ENCODE measurements around the gene NAA16. TPM values are rescaled to one million over a fixed set of nuclear protein-coding genes. Genes with fewer than 3 reads are reported as not detected.

The NAA16 gene
- total and polyA plus RNA-seq, 2 of the 4 experiments (the other 2 are of a cell fraction) = 6.6 to 8.8 TPM

DNA sequence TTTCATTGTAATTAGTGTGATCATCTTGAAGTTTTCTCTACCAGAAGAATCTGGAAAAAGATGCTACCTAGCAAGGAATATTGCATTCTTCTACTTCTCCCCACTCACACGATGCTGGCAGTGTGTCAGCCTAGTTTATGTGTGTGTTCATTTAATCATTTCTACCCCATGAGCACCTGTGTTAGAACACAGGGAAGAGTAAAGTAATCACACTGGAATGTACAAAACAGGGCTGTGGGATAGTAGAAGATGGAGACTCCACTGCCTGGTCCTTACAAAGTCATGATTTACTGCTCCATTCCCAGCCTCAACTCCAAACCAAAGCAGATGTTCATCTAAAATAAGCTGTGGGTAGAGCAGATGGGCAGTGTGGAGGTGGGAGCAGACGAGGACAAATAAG, 98.5 kb downstream of the NAA16 start:
- intact Hi-C loops (cut with micrococcal nuclease) (loop anchor here (2.0 to 5.0 kb wide), 2 partner anchors 633 to 701 kb away; no protein-coding TSS in a partner anchor), in situ Hi-C loops (cut with MboI; ENCODE audit: low sequenced_read_pairs) (no loop called here), dilution Hi-C loops (cut with HindIII; ENCODE audit: low sequenced_read_pairs, unreplicated experiment) (no loop called here)
- CTCF ChIA-PET = no interaction called here
- no peaks in the 10 kb centered on the region for H3K9me1 ChIP-seq (ENCODE audit: insufficient read depth, low read length)
- H4K20me1 ChIP-seq (ENCODE audit: insufficient read depth, low read length) = no peaks in the 10 kb centered on the region
- no peak overlapping the region for H3K14ac ChIP-seq (replicated peaks; ENCODE audit: low read depth, low read length)
- H4K5ac ChIP-seq (ENCODE audit: low read depth, low read length) = no peak overlapping the region
- no peak overlapping the region for H2BK15ac ChIP-seq (ENCODE audit: low read depth, low read length)
- no peak overlapping the region for H3K4me2 ChIP-seq (ENCODE audit: low read depth, low read length)
- H4K8ac ChIP-seq (ENCODE audit: low read depth in 2 of 2, low read length in 2 of 2) = no peak overlapping the region
- no peak overlapping the region for H2AK9ac ChIP-seq (replicated peaks; ENCODE audit: low read depth, low read length, poor library complexity)
- TF ChIP-seq CEBPB (IDR thresholded peaks at IDR 0.05; ENCODE audit: low read depth, low read length) (no peak), CHD1 (IDR thresholded peaks at IDR 0.05; ENCODE audit: low read depth, low read length) (no peak), CTCF (conservative IDR thresholded peaks at IDR 0.05; ENCODE audit: low read depth, low read length) (no peak), BHLHE40 (IDR thresholded peaks at IDR 0.05; ENCODE audit: low read depth, low read length) (no peak), FOS (IDR thresholded peaks at IDR 0.05; ENCODE audit: low read depth, low read length) (no peak), SMC3 (IDR thresholded peaks at IDR 0.05; ENCODE audit: low read depth, low read length) (no peak), RAD21 (IDR thresholded peaks at IDR 0.05; ENCODE audit: low read length) (no peak), MAZ (IDR thresholded peaks at IDR 0.05; ENCODE audit: borderline replicate concordance, low read depth, low read length) (no peak), MAFK (IDR thresholded peaks at IDR 0.05; ENCODE audit: low read depth, low read length) (no peak), POLR2A (IDR thresholded peaks at IDR 0.05; ENCODE audit: low read depth, low read length) (no peak), MXI1 (IDR thresholded peaks at IDR 0.05; ENCODE audit: borderline replicate concordance, low read depth, low read length) (no peak), RCOR1 (IDR thresholded peaks at IDR 0.05; ENCODE audit: insufficient replicate concordance, low read length) (no peak), RFX5 (IDR thresholded peaks at IDR 0.05; ENCODE audit: low read depth, low read length) (no peak), ELK1 (IDR thresholded peaks at IDR 0.05; ENCODE audit: borderline replicate concordance, low read depth, low read length) (no peak), NFE2L2 (IDR thresholded peaks at IDR 0.05; ENCODE audit: low read depth, low read length) (no peak)
- TF ChIP-seq, protein P1, sequence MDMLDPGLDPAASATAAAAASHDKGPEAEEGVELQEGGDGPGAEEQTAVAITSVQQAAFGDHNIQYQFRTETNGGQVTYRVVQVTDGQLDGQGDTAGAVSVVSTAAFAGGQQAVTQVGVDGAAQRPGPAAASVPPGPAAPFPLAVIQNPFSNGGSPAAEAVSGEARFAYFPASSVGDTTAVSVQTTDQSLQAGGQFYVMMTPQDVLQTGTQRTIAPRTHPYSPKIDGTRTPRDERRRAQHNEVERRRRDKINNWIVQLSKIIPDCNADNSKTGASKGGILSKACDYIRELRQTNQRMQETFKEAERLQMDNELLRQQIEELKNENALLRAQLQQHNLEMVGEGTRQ (IDR thresholded peaks at IDR 0.05; ENCODE audit: low read depth, low read length) = no peak
- no peak overlapping the region for H3K27ac ChIP-seq (ENCODE audit: insufficient read depth, low read length)
- H4K91ac ChIP-seq (ENCODE audit: insufficient read depth, low read depth, low read length) = no peak overlapping the region
- DNase-seq (no peak), ATAC-seq (ENCODE audit: low read depth) (no peak)
- H3K4me3 ChIP-seq (ENCODE audit: insufficient read depth, low read depth, low read length) = no peak overlapping the region
- POLR2A ChIA-PET (ENCODE audit: unreplicated experiment) = no interaction called here
- BruUV-seq (replicated peaks) = no TSS peak
- no peaks in the 10 kb centered on the region for H3K27me3 ChIP-seq (ENCODE audit: control insufficient read depth, insufficient read depth, low read length)
- no peaks in the 10 kb centered on the region for H3K4me1 ChIP-seq (ENCODE audit: control insufficient read depth, insufficient read depth, low read length)
- H3K9ac ChIP-seq (ENCODE audit: low read depth, low read length) = no peak overlapping the region
- H3K23ac ChIP-seq (ENCODE audit: low read depth, low read length) = no peak overlapping the region
- no peak overlapping the region for H2BK5ac ChIP-seq (ENCODE audit: low read depth, low read length, poor library complexity, severe bottlenecking)
- no peak overlapping the region for H2BK120ac ChIP-seq (ENCODE audit: low read depth, low read length)
- H3K79me1 ChIP-seq (ENCODE audit: low read depth in 1 of 2, low read length in 2 of 2) = no peaks in the 10 kb centered on the region
- no peak overlapping the region for H2AK5ac ChIP-seq (ENCODE audit: low read depth, low read length)
- no peak overlapping the region for H3K18ac ChIP-seq (ENCODE audit: low read depth, low read length)
- H3K9me3 ChIP-seq (ENCODE audit: control insufficient read depth, insufficient read depth, low read length) = no peaks in the 10 kb centered on the region
- H2AFZ ChIP-seq (replicated peaks; ENCODE audit: low read length, poor library complexity) = no peak overlapping the region
- no peaks in the 10 kb centered on the region for H3K36me3 ChIP-seq (ENCODE audit: control insufficient read depth, insufficient read depth, low read length)
- no CpG with 5 or more reads among the region's 2 CpGs for WGBS, 2 experiments (ENCODE audit: extremely low coverage in 2 of 2, insufficient read length in 1 of 2)
- H3K56ac ChIP-seq (ENCODE audit: extremely low read depth, insufficient read depth, low read length) = no peak overlapping the region
- H2BK20ac ChIP-seq (ENCODE audit: low read depth, low read length) = no peak overlapping the region
- no peak overlapping the region for H3K4ac ChIP-seq (ENCODE audit: low read depth, low read length)

Data from IMR-90 (cell line).